Measurements from ENCODE around the gene DOLK.

The DOLK gene

DNA sequence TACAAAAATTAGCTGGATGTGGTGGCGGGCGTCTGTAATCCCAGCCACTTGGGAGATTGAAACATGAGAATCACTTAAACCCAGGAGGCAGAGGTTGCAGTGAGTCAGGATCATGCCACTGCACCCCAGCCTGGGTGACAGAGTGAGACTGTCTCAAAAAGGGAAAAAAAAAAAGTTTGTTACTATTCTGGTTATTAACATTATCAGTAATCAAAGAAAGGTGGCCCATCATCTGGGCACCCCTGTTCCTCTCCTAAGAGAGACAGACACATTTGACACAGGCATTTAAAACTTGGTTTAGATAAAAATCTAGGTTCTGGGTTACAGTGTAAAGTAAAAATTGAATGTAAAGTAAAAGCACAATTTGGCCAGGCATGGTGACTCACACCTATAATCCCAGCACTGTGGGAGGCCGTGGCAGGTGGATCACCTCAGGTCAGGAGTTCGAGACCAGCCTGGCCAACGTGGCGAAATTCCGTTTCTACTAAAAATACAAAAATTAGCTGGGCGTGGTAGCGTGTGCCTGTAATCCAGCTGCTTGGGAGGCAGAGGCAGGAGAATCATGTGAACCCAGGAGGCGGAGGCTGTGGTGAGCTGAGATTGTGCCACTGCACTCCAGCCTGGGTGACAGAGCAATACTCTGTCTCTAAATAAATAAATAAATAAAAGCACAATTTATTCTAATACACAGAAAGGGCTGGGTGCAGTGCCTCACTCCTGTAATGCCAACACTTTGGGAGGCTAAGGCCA lies 43.4 kb downstream of the DOLK start:
- DNase-seq, result no peak

DNA sequence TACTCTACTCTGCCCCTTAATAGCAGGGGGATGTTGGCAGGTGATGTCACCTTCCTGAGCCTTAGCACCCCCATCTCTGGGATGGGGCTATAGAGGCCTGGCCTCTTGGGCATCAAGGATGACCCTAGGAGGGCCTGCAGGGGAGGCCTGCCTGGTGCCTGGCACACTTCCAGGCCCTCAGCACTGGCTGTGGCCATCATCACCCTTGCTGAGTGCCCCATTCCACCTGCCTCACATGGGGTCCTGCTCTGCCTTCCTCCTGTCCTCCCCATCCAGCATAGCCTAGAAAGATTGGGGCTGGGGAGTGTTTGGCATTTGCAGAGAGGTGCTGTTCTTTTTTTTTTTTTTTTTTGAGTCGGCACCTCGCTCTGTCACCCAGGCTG lies 44.3 kb downstream of the DOLK start:
- no peak for DNase-seq

DNA sequence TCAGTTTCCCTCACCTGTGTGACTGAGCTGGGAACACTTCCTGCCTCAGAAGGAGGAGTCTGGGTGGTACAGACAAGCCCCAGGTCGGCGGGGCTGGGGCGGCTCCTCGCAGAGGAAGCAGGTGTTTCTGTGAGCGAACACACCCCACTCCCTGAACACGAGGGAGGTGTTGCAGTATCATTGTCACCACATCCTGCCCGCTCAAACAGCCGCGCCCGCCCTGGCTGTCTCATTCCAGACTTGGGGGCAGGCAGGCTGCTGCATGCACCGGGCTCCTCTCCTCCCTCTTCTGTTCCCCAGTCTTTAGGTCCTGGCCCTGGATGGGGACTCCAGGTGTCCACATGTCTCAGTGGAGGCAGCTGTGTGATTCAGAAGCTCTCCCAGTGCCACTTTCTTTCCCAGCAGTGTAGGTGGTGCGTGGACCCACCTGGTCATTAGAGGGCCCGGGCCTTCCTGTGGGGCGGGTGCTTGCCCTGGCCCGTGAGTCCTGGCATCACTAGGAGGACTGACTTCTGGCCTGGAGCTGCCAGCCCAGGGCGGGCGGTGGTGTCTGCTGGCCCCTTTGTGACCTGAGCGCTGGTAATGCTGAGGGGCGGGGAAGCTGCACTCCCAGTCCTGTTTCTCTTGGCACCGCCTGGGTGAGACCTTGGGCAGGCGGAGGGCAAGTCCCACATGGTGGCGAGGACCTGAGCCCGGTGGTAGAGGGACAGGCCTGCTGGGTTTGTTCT lies 44.9 kb downstream of the DOLK start:
- DNase-seq, result peak; percentile 88

DNA sequence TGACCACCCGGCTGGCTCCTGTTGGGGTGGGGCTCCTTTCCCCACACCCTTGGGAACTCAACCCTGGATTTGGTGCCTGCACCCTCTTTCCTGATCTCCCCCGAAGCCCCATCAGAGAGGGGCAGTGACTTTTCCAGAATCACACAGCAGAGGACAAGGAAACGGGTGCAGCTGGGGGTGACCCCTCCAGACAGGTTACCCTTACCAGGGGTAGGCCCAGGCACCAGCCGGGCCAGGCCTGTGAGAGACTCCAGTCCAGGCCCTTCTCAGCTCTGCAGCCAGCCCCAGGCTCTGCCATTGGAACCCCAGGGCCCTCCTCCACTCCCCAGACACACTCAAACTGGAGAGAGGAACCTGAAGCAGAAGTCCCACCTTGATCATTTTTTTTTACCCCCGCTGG lies 45.6 kb downstream of the DOLK start:
- no peak for DNase-seq

DNA sequence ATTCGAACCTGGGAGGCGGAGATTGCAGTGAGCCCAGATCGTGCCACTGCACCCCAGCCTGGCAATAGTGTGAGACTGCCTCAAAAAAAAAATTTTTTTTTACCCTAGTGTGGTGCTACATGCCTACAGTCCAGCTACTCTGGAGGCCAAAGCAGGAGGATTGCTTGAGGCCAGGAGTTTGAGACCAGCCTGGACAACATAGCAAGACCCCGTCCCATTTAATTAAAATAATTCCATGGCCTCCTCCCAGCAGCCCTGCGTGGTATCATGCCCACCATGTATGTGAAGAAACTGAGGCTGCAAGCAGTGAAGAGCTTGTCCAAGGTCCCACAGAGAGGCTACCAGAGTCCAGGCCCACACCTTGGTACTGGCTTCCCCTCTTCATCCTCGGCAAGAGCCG lies 46.0 kb downstream of the DOLK start:
- no peak for DNase-seq

DNA sequence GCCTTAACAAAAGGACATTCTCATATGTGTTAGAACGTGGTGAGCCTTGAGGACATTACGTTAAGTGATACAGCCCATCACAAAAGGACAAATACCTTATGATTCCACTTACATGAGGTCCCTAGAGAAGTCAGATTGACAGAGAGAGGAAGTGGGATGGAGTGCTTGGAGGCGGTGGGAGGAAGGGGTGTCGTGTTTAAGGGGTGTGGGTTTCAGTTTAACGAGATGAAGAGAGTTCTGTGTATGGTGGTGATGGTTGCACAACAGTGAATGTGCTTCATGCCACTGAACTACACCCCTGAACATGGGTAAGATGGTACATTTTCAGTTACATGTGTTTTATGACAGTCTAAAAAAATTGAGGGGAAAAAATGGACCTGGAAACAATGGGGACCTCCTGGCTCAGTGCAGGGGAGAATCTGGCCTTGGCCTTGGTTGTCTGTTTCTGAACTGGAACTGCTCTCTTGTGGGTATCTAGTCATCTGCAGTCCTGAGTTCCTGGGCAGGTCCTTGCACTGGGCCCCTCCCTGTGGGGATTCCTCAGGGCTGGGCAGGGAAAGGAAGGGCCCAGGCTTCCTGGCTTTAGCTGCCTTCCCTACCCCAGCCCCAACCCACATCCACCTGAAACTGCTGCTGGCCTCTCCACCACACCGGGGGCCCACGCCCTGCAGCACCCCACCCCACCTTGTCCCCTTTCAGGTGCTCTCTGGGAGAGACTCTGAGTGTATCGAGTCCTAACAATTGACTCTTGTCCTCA lies 47.7 kb downstream of the DOLK start:
- DNase-seq, result peak; percentile 66

DNA sequence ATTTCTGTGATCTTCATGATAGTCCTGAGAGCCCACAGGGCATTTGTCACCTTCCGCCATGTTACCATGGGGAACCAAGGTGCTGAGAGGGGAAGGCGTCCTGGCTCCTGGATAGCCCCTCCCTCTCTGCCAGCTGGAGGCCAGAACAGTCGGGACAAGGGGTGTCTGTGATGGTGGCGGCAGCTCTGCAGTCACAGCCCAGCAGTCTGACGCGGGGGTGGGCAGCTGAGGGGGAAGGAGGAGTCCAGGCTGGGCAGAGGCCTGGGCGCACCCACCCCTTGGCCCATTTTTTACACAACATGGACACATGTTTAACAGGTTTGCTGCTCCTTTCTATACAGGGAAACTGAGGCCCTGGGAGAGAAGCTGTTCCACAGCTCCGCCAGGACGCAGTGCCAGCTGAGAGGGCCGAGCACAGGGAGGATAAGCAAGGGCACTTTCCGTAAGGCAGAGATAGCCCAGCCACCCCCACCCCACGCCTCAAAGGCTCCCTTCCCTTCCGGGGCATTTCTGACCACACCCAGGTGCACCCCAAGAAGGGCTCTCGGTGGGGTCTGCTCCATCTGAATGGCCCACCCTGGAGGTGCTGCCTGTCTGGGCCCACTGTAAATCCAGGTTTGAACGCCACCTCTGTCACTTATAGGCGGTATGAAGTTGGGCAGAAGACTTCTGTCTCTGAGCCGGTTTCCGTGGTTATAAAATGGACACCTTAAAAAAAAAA lies 48.4 kb downstream of the DOLK start:
- no peak for DNase-seq

DNA sequence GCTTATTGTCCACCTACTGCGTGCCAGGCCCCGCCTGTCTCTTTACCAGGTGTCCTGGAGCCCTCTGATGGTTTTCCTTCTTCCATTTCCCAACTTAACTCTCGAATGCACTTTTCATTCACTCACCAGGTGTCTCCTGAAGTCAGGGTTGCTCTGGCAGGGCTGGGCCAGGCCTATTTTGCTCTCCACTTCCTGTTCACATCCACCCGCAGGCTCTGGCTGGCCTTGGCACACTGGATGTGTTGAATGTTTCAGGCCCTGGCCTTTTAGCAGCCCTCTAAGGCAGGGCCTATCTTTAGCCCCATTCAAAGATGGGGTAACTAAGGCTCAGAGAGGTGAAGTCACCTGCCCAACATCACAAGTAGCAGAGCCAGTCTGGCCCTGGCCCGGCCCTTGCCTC lies 49.0 kb downstream of the DOLK start:
- DNase-seq, result no peak

DNA sequence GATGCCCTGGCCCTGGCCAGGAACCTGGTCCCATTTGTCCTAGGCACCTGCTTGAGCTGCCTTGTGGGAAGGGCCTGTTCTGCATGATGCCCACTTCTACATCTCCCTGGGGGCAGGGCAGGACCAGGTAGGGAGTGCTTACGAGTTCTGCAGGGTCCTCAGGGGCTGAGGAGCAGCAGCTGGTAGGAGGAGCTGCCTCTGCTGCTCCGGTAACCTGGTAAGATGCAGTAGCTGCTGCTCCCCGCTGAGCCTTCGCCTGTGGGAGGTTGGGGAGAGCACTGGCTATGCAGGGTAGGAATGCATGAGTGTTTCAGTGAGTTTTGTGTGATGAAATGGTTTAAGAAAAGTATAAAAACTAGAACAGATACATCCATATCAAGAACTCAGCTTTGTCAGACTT lies 51.8 kb downstream of the DOLK start:
- DNase-seq, result no peak
